Activated CD4-positive, alpha-beta T cell treated with anti-CD3 and anti-CD28 coated beads for 4 hours (primary cell): ENCODE measurements around the gene LTO1.
A peak's percentile ranks its signal among the peaks of the same experiment; 100 is the strongest.

Source experiments
- DNase-seq, 2 donors: peaks; one replicate each; pipeline ENCODE4 v3.0.0-alpha.2; 2020

LTO1 gene

DNA sequence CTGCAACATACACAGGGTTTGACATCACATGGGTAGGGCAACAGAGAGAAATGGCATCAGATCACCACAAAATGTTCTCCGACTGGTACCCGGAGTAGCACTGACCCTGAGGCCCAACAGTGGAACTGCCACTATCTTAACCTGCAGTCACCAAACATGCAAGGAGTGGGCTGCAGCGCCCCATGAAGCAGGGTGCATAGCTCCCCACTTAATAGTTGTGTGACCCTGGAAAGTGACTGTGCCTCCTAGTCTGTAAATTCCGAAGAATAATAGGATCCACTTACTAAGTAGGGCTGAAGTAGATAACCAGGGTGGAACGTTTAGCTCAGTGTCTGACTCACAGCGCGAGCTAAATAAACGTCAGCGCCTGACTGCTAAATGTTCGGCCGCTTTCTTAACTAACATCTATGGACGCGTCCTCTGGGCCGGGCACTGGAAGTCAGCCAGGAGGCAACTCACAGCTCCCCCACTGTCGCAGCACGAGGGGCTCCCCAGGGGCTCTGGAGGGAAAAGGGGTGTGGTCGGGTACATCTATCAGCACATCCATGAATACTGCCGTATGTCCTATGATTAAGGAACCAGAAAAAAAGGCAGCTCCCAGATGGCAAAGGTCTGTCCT is 777 bp downstream of the LTO1 start:
- DNase-seq: peak; percentile 11 to 28

DNA sequence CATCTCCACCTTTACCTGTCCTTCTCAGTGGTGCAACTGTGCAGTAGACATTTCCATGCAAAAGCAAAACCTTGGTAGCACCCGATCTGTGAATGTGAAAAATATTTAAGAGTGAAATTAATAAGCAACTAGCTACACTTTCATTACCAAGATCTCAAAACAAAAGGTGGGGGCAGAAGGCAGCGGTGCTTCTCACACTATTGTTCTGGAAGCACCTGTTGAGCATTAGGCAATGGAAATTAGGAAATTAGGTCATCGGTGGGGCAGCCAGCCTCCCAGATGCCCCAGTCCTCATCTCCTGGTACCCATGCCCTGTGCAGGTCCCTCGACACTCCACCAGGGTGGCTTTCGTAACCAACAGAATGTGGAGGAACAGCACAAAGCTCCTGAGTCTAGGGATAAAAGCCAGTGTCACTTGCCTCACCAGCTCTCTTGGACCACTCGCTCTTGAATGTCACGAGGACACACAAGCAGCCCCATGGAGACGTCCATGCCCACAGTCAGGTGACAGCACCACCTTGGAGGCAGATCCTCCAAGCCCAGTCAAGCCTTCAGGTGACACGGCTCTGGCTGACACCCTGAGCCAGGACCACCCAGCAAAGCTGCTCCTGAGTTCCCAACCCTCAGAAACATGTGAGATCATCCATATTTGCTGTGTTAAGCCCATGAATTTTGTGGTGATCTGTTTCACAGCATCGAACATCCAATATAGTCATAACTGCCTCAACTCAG is 3.3 kb downstream of the LTO1 start:
- no peak for DNase-seq

DNA sequence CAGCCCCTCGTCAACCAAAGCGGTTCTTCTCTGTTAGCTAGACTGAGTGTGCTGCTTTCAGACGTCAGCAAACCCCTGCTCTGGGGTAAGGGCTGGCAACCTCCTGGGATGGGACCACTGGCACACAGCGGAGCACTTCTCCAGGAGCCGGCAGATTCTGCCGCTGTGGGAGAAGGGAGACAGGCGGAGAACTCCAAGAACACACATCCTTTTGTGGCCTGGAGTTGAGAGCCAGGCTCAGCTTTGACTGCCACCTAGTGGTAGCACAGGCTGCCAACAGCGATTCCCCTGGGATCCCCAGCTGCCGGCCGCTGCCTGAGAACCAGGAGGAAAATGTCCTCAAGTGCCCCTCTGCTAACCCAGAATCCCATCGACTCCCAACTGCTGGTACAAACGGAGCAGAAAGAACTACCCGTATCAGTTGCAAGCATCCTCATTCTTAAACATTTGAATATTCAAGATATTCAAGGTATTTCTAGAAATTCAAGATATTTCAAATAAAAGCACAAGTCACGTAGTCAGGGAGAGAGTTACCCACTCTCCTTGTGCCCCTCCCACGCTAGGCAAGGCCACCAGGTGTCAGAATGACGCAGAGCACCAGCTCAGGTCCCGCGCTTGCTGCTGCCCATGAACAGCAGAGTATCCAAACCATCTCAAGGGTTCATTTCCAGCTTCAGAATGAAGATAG is 4.9 kb downstream of the LTO1 start:
- peak; percentile 52 to 55 for DNase-seq

DNA sequence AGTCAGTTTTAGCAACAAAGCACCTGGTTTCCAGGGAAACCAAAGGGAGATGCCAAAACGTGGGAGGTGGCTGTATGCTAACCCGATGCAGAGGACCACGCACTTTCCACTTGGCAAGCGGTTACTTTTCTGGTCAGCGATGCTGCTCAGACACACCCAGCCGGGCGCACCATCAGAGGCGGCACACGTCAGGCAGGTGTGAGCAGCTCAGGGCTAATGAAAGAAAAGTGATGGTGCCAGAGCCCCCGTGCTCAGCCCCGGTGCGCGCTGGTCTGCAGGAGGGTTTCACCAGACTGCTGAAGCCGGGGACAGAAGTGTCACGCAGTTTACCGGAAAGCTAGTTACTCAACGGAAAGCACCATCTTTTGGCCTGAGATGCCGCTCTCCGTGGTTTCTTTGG is 5.7 kb downstream of the LTO1 start:
- no peak for DNase-seq

DNA sequence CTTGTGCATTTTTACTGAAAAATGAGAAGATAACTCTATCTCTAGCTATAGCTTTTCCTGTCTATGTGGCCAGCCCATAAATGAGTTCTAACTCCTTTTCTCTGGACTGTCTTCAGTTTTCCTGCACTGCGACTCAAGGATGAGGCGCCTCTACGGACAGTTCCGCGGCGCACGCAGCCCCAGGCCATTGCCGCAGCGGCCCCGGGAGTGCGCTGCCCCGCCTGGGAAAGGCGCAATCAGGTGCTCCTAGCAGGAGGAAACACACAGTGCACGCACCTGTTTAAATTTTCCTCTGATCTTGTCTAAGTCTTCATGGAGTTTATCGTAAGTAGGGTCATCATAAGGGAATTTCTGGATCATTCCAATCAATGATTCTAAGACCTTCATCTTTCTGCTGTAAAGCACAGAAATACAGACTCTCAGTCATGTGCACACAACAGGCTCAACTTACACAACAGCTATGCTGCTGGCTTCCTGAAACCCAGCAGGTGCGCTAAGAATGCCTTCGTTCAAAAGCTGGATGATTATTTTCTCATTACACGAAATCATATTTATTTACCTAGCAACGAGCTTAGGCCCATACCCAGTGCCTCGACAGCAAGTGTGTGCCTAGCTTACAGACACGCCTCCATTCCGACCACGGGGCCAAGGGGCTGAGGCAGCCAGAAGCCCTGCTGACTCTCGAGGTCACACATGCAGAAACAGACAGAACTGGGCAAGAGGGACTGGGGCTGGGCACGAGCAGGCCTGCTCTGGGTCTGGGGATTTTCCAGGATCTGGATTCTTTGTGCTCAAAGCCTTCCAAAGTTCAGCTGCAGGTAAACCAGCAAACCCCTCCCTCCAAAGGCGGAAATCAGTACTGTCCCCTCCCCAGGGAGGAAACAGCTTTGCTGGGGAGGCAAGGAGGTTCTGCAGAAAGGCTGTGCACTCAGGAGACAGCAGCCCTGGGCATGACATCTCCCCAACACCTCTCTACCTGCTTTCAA is 7.2 kb downstream of the LTO1 start:
- DNase-seq: no peak

DNA sequence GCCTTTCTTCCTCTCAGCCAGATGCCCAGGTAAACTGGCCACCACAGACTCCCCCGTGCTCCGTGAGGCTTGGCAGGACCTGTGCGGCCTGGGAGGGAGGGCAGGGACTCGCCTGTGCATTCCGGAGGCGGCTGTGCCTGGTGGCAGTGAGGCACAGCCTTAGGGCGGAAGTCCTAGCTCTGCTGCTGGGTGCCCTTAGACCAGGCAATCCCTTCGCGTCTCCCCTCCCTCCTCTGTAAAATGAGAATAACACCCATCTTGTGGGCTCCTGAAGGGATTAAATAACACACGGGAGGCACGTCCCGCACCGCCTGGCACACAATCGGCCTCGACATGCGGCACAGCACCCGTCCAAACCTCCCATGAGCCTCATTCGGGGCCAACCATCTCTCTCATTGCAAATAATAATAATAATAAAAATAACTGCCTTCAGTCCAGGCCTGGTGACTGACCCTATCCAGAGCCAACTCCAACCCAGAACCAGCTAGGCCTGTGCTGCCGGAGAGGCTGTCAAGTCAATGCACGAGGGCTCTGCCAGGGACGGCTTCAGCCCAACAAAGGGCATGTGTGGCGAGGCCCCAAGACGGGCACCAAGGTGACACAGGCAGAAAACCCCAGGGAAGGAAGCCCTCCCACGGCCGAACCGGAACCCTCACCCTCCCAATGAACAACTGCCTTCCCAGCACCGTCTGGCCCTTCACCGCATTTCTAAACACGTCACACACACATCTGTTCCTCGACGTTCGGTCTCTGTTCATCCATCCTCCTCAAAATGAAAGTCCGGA is 8.2 kb downstream of the LTO1 start:
- DNase-seq: no peak

DNA sequence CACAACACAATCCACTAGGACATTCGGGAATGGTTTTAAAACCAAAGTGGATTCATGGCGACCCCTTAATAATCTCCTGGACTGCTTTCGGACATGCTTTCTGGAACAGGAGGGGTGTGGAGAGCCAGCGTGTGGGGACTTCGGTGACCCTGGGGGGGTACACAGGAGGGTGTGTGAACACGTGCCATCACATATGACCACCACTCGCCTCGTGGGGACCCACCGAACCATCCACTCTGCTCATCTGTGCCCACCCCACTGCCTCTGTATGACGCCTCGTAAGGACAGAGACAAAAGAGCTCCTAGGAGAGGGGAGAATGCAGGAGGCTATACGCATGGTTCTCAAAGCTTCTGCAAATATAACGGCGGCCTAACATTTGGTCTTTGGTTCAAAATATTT is 8.9 kb downstream of the LTO1 start:
- no peak for DNase-seq

DNA sequence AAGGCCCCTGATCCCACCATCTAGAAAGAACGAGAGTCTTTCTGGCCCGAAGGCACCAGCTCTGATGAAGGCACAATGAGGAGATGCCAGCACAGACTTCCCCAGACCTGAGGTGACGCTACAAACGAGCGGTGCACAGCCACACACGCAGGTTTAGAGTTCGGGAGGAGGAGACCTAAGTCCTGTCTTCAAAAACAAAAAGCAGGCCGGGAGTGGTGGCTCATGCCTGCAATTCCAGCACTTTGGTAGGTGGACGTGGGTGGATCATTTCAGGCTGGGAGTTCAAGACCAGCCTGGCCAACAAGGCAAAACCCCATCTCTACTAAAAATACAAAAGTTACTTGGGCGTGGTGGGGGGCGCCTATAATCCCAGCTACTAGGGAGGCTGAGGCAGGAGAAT is 9.5 kb downstream of the LTO1 start:
- DNase-seq: no peak

DNA sequence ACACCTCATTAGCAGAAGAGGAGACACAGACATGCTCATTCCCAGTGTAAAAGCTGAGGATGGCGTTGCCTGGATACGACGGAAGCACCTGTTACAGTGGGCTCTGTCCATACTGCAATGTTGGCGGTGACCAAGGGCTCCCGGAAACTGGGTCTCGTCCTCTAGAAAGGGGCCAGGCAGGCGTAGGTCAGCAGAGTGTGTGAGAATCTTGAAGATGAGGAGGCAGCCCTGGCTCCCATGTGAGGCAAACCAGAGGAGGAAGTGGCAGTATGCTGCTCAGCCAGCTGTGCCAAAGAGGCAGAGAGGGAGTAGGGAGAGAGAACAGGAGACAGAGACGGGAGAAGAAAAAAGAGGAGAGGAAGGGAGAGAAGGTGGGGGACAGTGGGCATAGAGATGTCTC is 10.3 kb downstream of the LTO1 start:
- DNase-seq: no peak

DNA sequence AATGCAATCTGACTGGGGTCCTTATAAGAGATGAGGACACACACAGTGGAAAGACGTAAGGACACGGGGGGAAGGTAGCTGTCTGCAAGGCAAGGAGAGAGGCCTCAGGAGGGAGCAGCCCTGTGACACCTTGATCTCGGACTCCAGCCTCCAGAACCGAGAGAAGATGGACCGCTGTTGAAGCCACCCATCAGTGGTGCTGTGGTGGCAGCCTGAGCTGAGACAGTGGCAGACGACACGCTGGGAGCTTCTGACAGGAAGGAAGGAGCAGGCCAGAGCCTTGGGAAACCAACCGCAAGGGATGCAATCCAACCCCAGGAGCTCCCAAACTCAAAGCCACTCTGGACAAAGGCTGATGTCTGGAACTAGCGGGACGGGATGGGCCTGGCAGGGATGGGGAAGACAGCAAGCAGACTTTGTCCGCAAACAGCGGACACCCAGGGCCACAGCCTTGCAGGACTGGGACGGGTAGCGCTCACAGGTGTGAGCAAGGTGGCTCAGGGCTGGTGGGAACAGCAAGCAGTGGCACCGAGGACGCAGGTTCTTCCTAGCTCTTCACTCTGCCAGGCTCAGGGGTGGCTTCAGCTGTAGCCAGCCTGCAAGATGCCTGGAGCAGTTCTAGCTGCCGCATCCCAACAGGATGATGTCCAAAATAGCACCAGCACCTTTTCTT is 10.9 kb downstream of the LTO1 start:
- no peak for DNase-seq

DNA sequence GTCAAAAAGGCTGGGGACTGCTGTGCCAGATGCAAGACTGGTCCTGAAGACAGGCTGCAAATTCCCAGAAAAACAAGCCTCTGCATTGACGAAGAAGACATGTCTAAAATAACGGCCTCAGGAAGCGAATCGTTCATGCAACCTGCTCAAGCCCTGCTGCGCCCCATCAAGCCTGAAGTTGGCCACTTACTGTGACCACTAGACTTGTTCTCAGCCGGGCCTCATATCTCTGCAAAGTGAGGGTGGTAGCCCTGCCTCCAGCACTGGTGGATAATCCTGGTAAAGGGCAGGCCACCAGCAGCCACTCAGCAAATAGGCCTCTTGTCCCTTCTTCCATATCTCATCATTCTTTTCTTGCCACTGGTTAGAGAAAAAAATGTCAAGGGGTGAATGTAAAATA is 11.8 kb downstream of the LTO1 start:
- DNase-seq: no peak

DNA sequence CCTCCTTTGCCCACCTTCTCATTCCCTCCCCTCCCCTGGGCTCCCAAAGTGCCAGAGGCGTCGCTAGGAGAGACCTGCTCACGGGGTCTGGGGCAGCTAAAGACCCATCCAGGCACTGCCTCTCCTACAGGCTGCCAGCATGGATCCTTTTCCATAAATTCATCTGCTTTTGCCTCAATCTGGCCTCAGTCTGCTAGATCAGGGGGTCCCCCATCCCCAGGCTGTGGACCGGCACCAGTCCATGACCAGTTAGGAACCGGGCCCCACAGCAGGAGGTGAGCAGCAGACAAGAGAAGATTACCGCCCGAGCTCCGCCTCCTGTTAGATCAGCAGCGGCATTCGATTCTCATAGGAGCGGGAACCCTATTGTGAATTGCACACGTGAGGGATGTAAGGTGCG is 12.3 kb downstream of the LTO1 start:
- no peak for DNase-seq

DNA sequence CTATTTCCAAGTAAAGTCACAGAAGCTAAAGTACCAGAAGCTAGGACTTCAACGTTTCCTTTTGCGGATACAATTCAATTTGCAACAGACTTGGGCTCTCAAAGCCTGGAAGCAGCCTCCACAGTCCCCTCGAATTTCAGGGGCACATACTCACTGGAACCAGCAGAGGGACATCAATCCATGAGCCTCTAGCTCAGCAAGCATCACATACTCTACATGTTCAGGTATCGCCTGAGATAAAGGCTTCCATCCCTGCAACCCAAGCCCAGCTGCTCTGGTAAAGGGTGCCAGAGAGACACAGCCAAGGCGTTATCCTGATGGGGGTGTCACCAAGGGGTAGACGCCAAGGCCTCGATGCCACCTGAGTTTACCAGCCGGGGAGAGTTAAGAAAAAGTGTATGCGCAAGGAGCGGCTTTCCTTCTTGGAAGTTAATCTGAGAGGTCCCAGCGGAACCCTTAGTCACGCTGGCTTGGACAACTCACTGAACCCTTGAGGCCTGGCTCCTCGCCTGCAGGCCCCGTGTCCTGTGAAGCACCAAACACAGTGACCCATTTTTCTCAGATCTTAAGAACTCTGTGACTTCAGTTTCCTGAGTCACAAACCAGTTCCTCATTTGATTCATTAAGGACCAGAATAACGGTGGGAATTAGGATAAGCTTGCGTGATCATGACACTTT is 13.0 kb downstream of the LTO1 start:
- no peak for DNase-seq

DNA sequence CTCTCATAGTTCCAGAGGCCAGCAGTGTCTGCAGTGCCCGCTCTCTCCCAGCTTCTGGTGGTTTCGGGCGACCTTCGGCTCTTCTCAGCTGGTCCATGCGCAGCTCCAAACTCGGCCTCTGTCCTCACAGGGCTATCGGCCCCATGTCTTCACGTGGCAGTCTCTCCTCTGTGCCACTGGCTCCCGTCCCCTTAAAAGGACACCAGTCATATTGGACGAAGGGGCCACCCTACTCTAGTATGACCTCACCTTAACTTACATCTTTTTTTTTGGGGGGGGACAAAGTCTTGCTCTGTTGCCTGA is 13.8 kb downstream of the LTO1 start:
- no peak for DNase-seq

DNA sequence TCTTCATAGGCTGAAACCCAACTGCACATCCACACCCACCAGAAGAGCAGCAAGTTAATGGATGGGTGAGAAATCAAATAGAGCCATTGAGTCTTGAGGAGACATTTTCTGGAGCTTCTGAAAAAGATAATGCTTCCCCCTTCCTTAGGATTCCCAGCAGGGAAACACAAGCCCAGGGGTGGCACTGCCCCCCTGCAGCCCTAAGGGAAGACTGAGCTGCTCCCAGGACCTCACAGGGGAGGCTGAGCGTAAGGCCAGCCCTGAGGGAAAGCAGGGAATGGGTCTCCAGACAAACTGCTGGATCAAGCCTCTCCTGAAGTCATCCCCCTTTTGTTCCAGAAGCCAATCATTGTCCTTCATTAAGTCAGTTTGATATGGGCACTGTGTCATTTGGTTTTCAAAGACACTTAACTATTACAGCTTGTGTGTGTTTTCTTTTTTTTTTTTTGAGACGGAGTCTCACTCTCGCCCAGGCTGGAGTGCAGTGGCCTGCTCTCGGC is 15.1 kb downstream of the LTO1 start:
- DNase-seq: no peak

DNA sequence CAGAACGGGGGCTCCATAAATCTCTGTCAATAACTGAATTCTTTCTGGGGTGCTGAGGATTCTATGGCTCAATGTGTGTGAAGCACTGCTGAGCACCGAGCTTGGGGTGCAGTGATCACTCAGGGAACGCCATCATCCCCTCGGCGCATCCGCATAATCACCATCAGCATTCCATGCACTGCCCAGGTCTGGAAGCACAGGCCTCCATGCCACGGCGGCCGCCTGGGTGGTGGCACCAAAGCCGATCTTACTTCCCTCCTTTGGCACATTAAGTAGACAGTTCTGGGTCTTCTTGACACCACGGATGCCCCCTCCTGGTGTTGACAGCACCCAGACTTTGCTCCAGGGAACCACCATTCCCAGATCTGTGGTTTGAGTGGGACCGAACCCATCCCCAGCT is 15.6 kb downstream of the LTO1 start:
- DNase-seq: no peak

DNA sequence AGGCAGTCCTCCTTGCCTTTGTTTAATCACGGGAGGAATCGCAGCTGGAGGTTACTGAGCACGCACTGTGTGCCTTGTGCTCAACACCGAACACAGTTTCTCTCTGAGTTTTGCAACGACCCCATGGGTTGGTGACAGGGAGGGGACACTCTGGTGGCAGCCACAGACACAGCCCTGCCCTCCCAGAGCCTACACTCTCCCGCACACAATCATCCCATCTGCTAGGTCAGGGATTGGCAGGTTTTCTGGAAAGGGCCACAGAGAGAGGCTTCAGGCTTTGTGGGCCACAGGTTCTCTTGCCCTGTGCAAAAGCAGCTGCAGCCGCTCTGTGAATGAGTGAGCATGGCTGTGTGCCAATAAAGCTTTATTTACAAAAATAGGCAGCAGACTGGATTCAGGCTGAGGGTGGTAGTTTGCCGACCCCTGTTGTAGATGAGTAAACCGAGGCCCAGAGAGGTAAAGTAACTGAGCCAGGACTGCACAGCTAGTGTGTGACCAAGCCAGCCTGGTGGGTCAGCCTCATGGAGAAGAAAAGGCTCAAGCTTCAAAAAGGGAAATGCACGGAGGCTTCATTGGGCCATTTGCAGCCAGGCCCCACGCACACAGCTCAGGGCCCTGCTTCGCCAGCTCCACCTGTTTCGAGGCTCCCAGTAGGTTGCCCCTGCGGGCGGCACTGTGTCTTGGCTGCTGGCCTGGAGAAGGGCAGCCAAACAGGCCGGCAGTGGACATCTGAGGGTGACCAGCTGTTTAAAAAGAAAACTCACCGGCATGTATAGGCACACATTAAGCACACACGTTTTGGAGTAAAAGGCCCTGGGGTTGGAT is 16.3 kb downstream of the LTO1 start:
- no peak for DNase-seq

DNA sequence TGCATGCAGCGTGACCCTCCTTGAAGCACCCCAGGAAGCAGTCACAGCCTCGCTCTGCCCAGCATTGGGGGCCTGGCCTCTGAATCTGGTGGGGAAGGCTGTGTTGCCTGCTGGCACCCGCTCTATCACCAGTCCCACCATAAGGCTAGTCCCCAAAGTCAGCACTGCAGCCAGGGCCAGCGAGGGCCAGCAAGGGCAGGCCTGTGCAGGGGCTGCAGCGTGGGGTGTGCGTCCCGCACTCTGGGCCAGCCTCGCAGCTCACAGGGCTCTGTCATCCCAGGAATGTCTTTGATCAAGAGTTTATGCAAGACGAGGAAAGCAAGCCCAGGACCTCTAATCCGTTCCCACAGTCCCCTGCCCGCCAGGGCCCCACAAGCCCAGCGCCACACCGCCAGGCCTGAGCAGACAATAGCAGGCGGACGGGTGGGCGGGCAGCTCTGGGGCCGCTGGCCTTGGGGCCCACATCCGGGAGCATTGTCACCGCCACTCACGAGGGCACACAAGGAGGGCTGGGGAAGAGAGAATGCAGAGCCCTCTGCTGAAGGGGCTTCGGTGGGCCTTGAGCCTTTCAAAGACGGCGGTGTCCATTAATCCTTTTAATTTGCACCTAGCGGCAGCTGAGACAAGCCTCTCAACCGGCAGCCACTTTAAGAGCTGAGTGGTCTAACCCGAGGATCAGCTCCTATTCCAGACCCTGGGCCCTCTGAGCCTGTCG is 17.1 kb downstream of the LTO1 start:
- no peak for DNase-seq

DNA sequence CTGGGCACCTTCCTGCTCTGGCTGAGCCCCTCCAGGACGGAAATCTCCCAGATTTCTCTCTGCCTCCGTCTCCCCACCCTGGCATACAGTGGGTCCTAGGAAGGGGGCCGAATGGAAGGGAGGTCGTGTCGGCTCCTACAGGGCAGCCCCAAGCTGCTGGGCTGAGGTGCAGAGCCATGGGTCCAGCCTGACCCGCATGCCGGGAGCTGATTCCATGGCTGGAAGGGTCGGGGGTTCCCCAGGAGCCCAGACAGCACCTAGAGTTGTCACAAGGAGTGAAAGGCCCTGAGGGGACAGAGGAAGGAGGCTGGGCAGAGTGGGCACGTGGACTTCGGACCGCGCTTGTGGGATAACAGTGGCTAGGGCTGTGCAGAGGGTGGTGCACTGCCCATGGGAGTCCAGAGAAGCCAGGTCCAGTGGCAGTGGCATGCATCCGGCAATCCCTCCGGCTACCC is 17.7 kb downstream of the LTO1 start:
- DNase-seq: no peak
